OCI-LY7 (cell line): Measurements from ENCODE around the gene ST6GAL1.

Source experiments
- CTCF ChIP-seq: fragments of 200-600 bp; sonication (generic); conservative IDR thresholded peaks from 2 replicates; pipeline ENCODE4 v1.5.1; 2014; ENCODE audit warnings: mild to moderate bottlenecking, antibody characterized with exemption, low read length, moderate library complexity, mixed read lengths
- EZH2phosphoT487 ChIP-seq: fragments of 200-600 bp; sonication (generic); IDR thresholded peaks from 2 replicates; pipeline ENCODE4 v1.6.1; 2018; ENCODE audit warnings: low read depth, borderline replicate concordance, mild to moderate bottlenecking, mixed run types, antibody characterized with exemption, low read length, moderate library complexity, mixed read lengths

GRCh38 chr3:186959029-186959624, 28.8 kb downstream of the ST6GAL1 start:
- TF ChIP-seq CTCF, result no peak
- no peak for TF ChIP-seq EZH2phosphoT487
